SK-N-SH treated with all-trans-retinoic acid at 6 μM for 48 hours (cell line): ENCODE measurements around the gene DNAJC3.

Experiments used
- ATAC-seq: fragments of 200-7000 bp; cut with Tn5 transposase; 3 replicates; pipeline ENCODE4 v1.9.1; 2020; ENCODE audit warnings: mild to moderate bottlenecking, moderate library complexity
- ARNTL ChIP-seq: fragments of 450-650 bp; formaldehyde crosslinking; IDR thresholded peaks from 2 replicates; pipeline ENCODE4 v1.5.0; 2020; ENCODE audit warnings: low read depth, mild to moderate bottlenecking, moderate library complexity, borderline replicate concordance
- BACH2 ChIP-seq: fragments of 250-450 bp; sonication (Bioruptor Pico); IDR thresholded peaks from 2 replicates; pipeline ENCODE4 v1.9.0; 2021; ENCODE audit warnings: mild to moderate bottlenecking, borderline replicate concordance
- CREB5 ChIP-seq: fragments of 250-450 bp; sonication (Bioruptor Pico); IDR thresholded peaks from 2 replicates; pipeline ENCODE4 v1.5.1; 2020; ENCODE audit warnings: low read depth, mild to moderate bottlenecking, moderate library complexity
- CSDC2 ChIP-seq: fragments of 250-450 bp; sonication (Bioruptor Pico); IDR thresholded peaks from 2 replicates; pipeline ENCODE4 v1.5.0; 2020; ENCODE audit warnings: mild to moderate bottlenecking, moderate library complexity
- CSRNP3 ChIP-seq: fragments of 250-450 bp; sonication (Bioruptor Pico); IDR thresholded peaks from 2 replicates; pipeline ENCODE4 v1.5.1; 2021; ENCODE audit warnings: mild to moderate bottlenecking, moderate library complexity
- ESRRG ChIP-seq: fragments of 250-450 bp; sonication (Bioruptor Pico); IDR thresholded peaks from 2 replicates; pipeline ENCODE4 v1.6.1; 2021; ENCODE audit warnings: mild to moderate bottlenecking
- ISL1 ChIP-seq: fragments of 250-450 bp; sonication (Bioruptor Pico); IDR thresholded peaks from 2 replicates; pipeline ENCODE4 v2.1.2; 2022; ENCODE audit warnings: mild to moderate bottlenecking, moderate library complexity
- OSR1 ChIP-seq: fragments of 250-450 bp; sonication (Bioruptor Pico); IDR thresholded peaks from 2 replicates; pipeline ENCODE4 v1.8.0; 2022; ENCODE audit warnings: moderate library complexity, mild to moderate bottlenecking, inconsistent platforms
- PATZ1 ChIP-seq: fragments of 250-450 bp; sonication (Bioruptor Pico); IDR thresholded peaks from 2 replicates; pipeline ENCODE4 v1.8.0; 2020; ENCODE audit warnings: mild to moderate bottlenecking, moderate library complexity, borderline replicate concordance
- POU6F1 ChIP-seq: fragments of 250-450 bp; sonication (Bioruptor Pico); IDR thresholded peaks from 2 replicates; pipeline ENCODE4 v1.8.0; 2021; ENCODE audit warnings: low read depth, mild to moderate bottlenecking, moderate library complexity, borderline replicate concordance
- PPARA ChIP-seq: fragments of 250-450 bp; sonication (Bioruptor Pico); IDR thresholded peaks from 2 replicates; pipeline ENCODE4 v1.5.0; 2020; ENCODE audit warnings: mild to moderate bottlenecking, borderline replicate concordance
- RARB ChIP-seq: fragments of 250-450 bp; sonication (Bioruptor Pico); IDR thresholded peaks from 2 replicates; pipeline ENCODE4 v1.8.0; 2021; ENCODE audit warnings: mild to moderate bottlenecking, moderate library complexity
- SNAI2 ChIP-seq: fragments of 250-450 bp; sonication (Bioruptor Pico); IDR thresholded peaks from 2 replicates; pipeline ENCODE4 v1.5.0; 2020; ENCODE audit warnings: mild to moderate bottlenecking, moderate library complexity
- TCF4 ChIP-seq: fragments of 250-450 bp; sonication (Bioruptor Pico); IDR thresholded peaks from 2 replicates; pipeline ENCODE4 v1.8.0; 2021; ENCODE audit warnings: mild to moderate bottlenecking, moderate library complexity, borderline replicate concordance
- TOX ChIP-seq: fragments of 250-450 bp; sonication (Bioruptor Pico); IDR thresholded peaks from 2 replicates; pipeline ENCODE4 v1.8.0; 2021; ENCODE audit warnings: mild to moderate bottlenecking, moderate library complexity, borderline replicate concordance
- TSHZ2 ChIP-seq: fragments of 250-450 bp; sonication (Bioruptor Pico); IDR thresholded peaks from 2 replicates; pipeline ENCODE4 v1.5.0; 2020; ENCODE audit warnings: mild to moderate bottlenecking, moderate library complexity
- ZC3H10 ChIP-seq: fragments of 250-450 bp; sonication (Bioruptor Pico); IDR thresholded peaks from 2 replicates; pipeline ENCODE4 v1.5.1; 2021; ENCODE audit warnings: mild to moderate bottlenecking, moderate library complexity
- ZFP3 ChIP-seq: fragments of 250-450 bp; sonication (Bioruptor Pico); IDR thresholded peaks from 2 replicates; pipeline ENCODE4 v1.5.0; 2020; ENCODE audit warnings: mild to moderate bottlenecking, moderate library complexity
- ZFP30 ChIP-seq: fragments of 450-650 bp; formaldehyde crosslinking; IDR thresholded peaks from 2 replicates; pipeline ENCODE4 v1.5.0; 2022; ENCODE audit warnings: mild to moderate bottlenecking, moderate library complexity
- ZNF565 ChIP-seq: fragments of 450-650 bp; formaldehyde crosslinking; conservative IDR thresholded peaks from 2 replicates; pipeline ENCODE4 v1.5.0; 2020; ENCODE audit warnings: low read depth, mild to moderate bottlenecking, moderate library complexity
- ZNF70 ChIP-seq: fragments of 450-650 bp; formaldehyde crosslinking; IDR thresholded peaks from 2 replicates; pipeline ENCODE4 v1.5.0; 2020; ENCODE audit warnings: mild to moderate bottlenecking, moderate library complexity

The DNAJC3 gene

GRCh38 chr13:95741584-95742563 is 64.9 kb downstream of the DNAJC3 start:
- TF ChIP-seq CREB5 (CRISPR knock-in tag): no peak
- TF ChIP-seq CSRNP3 (CRISPR knock-in tag): no peak
- TF ChIP-seq ZFP3: no peak
- no peak for TF ChIP-seq ZNF565 (CRISPR knock-in tag)
- no peak for TF ChIP-seq PATZ1 (CRISPR knock-in tag)
- TF ChIP-seq TOX (CRISPR knock-in tag): no peak
- no peak for TF ChIP-seq BACH2 (CRISPR knock-in tag)
- TF ChIP-seq ESRRG: no peak
- TF ChIP-seq SNAI2 (CRISPR knock-in tag): no peak
- TF ChIP-seq ZNF70 (CRISPR knock-in tag): no peak
- no peak for TF ChIP-seq CSDC2 (CRISPR knock-in tag)
- TF ChIP-seq RARB (CRISPR knock-in tag): no peak
- no peak for TF ChIP-seq OSR1
- TF ChIP-seq PPARA (CRISPR knock-in tag): no peak
- no peak for TF ChIP-seq ARNTL
- no peak for TF ChIP-seq TSHZ2 (CRISPR knock-in tag)
- no peak for TF ChIP-seq ZC3H10 (CRISPR knock-in tag)
- TF ChIP-seq ISL1 (CRISPR knock-in tag): no peak
- TF ChIP-seq POU6F1 (CRISPR knock-in tag): no peak
- no peak for TF ChIP-seq ZFP30 (CRISPR knock-in tag)
- no peak for ATAC-seq

- no peak for ATAC-seq
- no peak for TF ChIP-seq PATZ1 (CRISPR knock-in tag)
- TF ChIP-seq TCF4 (CRISPR knock-in tag): no peak
- no peak for TF ChIP-seq PPARA (CRISPR knock-in tag)
- no peak for TF ChIP-seq ZFP30 (CRISPR knock-in tag)
- TF ChIP-seq TSHZ2 (CRISPR knock-in tag): no peak
- no peak for TF ChIP-seq ARNTL
- TF ChIP-seq RARB (CRISPR knock-in tag): no peak
- no peak for TF ChIP-seq ISL1 (CRISPR knock-in tag)
- TF ChIP-seq ESRRG: no peak
- no peak for TF ChIP-seq POU6F1 (CRISPR knock-in tag)
- no peak for TF ChIP-seq ZNF70 (CRISPR knock-in tag)
Observed at GRCh38 chr13:95743192-95743591, 66.3 kb downstream of the DNAJC3 start.
